ENCODE results near the gene KCNAB1.

Gene KCNAB1

GRCh38 chr3:156463123-156463522 is 342.7 kb downstream of the KCNAB1 start:
- ATAC-seq, result no peak
- no peak overlapping the region for H3K27ac Mint-ChIP-seq

DNA sequence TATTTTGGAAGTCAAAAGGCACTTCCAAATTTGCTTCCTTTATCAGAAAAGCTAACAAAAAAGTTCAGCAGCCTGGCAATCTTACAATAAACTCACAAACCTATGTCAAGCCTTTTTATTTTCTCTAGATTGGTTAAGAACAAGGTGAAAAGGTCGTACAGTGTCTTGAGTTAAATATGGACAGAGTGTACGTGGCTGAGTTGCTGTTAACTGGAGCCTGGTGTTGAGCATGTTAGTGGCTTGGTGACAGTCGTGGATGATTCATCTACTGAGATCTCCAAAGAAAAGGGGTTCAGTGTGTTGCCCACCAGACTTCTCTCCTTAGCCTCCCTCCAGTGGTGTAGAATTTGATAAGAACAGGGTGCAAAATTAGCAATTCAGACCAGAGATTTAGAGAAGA is 344.8 kb downstream of the KCNAB1 start:
- Mint-ChIP-seq H3K9me3 (no peaks in the 10 kb centered on the region), H3K27me3 (no peaks in the 10 kb centered on the region), H3K27ac (no peak overlapping the region), H3K4me1 (no peaks in the 10 kb centered on the region), H3K36me3 (ENCODE audit: low read depth) (no peaks in the 10 kb centered on the region), H3K4me3 (no peak overlapping the region)
- DNase-seq (no peak), ATAC-seq (no peak)

More at GRCh38 chr3:156463123-156463522, 342.7 kb downstream of the KCNAB1 start:
- Mint-ChIP-seq H3K36me3 (ENCODE audit: low read depth) (no peaks in the 10 kb centered on the region), H3K4me3 (no peak overlapping the region), H3K27me3 (no peaks in the 10 kb centered on the region), H3K4me1 (no peaks in the 10 kb centered on the region), H3K9me3 (no peaks in the 10 kb centered on the region)
- DNase-seq, result no peak

GRCh38 chr3:156469456-156469855 is 349.1 kb downstream of the KCNAB1 start:
- DNase-seq (no peak), ATAC-seq (no peak)
- H3K4me3 Mint-ChIP-seq, result no peak overlapping the region
- H3K27me3 Mint-ChIP-seq, result peaks cover 4% of the 10 kb centered on the region
- no peak overlapping the region for H3K27ac Mint-ChIP-seq
- H3K36me3 Mint-ChIP-seq (ENCODE audit: low read depth), result no peaks in the 10 kb centered on the region
- no peaks in the 10 kb centered on the region for H3K4me1 Mint-ChIP-seq
- H3K9me3 Mint-ChIP-seq, result no peaks in the 10 kb centered on the region

DNA sequence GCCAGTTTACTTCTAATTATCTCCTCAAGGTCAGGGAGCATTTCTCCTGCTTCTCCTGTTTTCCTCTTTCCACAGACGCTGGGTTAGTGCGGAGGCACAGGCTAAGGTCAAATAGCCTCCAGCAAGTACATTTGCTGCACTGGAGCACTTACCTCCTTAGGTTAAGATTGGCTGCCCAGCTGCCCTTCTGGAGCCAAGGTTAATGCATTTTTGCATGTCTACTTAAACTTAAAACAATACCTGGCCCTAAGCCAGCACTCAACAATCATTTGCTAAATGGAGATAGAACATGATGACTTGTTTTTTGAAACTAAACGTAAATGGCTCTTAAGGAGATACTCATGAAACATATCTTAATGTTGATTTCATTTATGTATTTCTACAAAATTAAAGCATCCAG is 351.1 kb downstream of the KCNAB1 start:
- Mint-ChIP-seq H3K27ac (no peak overlapping the region), H3K27me3 (peaks cover 10% of the 10 kb centered on the region)
- DNase-seq, result no peak

DNA sequence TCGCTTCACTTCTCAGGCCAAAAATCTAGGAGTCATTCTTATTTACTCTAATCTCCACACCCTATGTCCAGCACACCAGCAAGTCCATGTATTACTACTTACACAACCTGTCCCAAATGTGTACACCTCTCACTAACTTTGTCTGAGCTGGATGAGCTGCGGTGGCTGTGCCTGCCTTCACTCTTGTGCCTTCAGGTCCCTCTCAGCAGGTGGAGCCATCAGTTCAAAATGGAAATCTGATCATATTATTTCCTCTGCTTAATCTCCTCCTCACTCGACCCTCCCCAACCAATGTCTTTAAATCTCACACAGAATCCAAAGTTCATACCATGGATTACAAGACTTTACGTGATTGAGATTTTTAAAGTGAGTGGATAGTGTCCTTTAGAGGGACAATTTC is 351.8 kb downstream of the KCNAB1 start:
- Mint-ChIP-seq H3K36me3 (ENCODE audit: low read depth) (no peaks in the 10 kb centered on the region), H3K9me3 (no peaks in the 10 kb centered on the region), H3K27me3 (peaks cover 10% of the 10 kb centered on the region), H3K4me3 (no peak overlapping the region), H3K4me1 (no peaks in the 10 kb centered on the region), H3K27ac (no peak overlapping the region)
- no peak for ATAC-seq
- DNase-seq, result no peak

More for the DNA sequence above, 351.1 kb downstream of the KCNAB1 start:
- Mint-ChIP-seq H3K9me3 (no peaks in the 10 kb centered on the region), H3K4me3 (no peak overlapping the region), H3K36me3 (ENCODE audit: low read depth) (no peaks in the 10 kb centered on the region), H3K4me1 (no peaks in the 10 kb centered on the region)
- no peak for ATAC-seq

DNA sequence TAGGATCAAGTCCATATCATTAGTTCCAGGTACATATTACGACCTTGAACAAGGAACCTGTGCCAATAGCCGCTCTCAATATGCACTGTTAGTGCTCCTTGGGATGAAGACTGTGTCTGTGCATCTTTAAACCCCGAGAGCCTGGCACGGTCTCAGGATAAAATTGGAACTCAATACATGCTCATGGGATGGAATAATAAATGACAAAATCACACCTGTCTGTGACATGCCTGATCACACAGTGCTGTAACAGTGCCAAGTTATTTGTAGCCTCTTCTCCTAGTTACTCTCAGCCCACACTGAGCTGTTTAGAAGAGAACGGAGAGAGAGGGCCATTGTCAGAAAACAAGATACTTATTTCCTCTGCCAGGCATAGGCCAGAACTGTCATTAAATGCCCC is 352.3 kb downstream of the KCNAB1 start:
- H3K4me1 Mint-ChIP-seq, result no peaks in the 10 kb centered on the region
- H3K27ac Mint-ChIP-seq, result no peak overlapping the region
- ATAC-seq (no peak), DNase-seq (no peak)
- no peaks in the 10 kb centered on the region for H3K9me3 Mint-ChIP-seq
- no peak overlapping the region for H3K4me3 Mint-ChIP-seq
- peaks cover 10% of the 10 kb centered on the region for H3K27me3 Mint-ChIP-seq
- H3K36me3 Mint-ChIP-seq (ENCODE audit: low read depth), result no peaks in the 10 kb centered on the region

DNA sequence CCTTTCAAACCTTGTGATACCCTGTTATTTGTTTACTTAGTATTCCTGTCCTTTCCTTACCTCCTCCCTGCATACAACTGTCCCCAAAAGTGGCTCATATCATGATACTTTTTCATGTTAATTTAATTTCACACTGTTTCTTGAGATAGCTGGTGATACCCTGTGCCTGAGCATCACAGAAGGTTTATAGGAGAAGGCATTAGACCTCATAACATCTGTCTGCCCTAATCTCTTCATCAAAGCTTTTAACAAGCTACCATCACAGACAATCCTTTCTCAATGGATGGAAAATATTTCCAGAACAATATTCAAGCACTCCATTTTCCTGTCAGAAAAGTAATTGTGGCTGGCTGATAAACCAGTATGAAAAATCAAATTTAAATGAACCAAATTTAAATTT is 353.0 kb downstream of the KCNAB1 start:
- no peak overlapping the region for H3K27ac Mint-ChIP-seq
- DNase-seq, result no peak
- H3K4me3 Mint-ChIP-seq, result no peak overlapping the region
- H3K4me1 Mint-ChIP-seq, result no peaks in the 10 kb centered on the region
- H3K36me3 Mint-ChIP-seq (ENCODE audit: low read depth), result no peaks in the 10 kb centered on the region
- H3K9me3 Mint-ChIP-seq, result no peaks in the 10 kb centered on the region
- H3K27me3 Mint-ChIP-seq, result peaks cover 10% of the 10 kb centered on the region
- ATAC-seq, result no peak

- ATAC-seq, result no peak
- Mint-ChIP-seq H3K9me3 (no peaks in the 10 kb centered on the region), H3K36me3 (ENCODE audit: low read depth) (no peaks in the 10 kb centered on the region), H3K4me1 (no peaks in the 10 kb centered on the region), H3K4me3 (no peak overlapping the region), H3K27me3 (peaks cover 10% of the 10 kb centered on the region), H3K27ac (no peak overlapping the region)
- DNase-seq, result no peak
Observed at GRCh38 chr3:156474560-156475389, 354.4 kb downstream of the KCNAB1 start.

GRCh38 chr3:156477323-156477722 is 356.9 kb downstream of the KCNAB1 start:
- Mint-ChIP-seq H3K27ac (no peak overlapping the region), H3K27me3 (peaks cover 6% of the 10 kb centered on the region), H3K9me3 (no peaks in the 10 kb centered on the region), H3K36me3 (ENCODE audit: low read depth) (no peaks in the 10 kb centered on the region), H3K4me1 (peaks cover 7% of the 10 kb centered on the region), H3K4me3 (no peak overlapping the region)
- ATAC-seq (no peak), DNase-seq (no peak)

GRCh38 chr3:156478891-156479290 is 358.5 kb downstream of the KCNAB1 start:
- DNase-seq (no peak), ATAC-seq (no peak)
- H3K36me3 Mint-ChIP-seq (ENCODE audit: low read depth), result no peaks in the 10 kb centered on the region
- H3K27me3 Mint-ChIP-seq, result peaks cover 6% of the 10 kb centered on the region
- no peak overlapping the region for H3K4me3 Mint-ChIP-seq
- H3K27ac Mint-ChIP-seq, result no peak overlapping the region
- H3K9me3 Mint-ChIP-seq, result no peaks in the 10 kb centered on the region
- peaks cover 21% of the 10 kb centered on the region for H3K4me1 Mint-ChIP-seq

GRCh38 chr3:156479604-156480003 is 359.2 kb downstream of the KCNAB1 start:
- no peaks in the 10 kb centered on the region for H3K9me3 Mint-ChIP-seq
- H3K4me1 Mint-ChIP-seq, result peaks cover 28% of the 10 kb centered on the region
- no peak overlapping the region for H3K4me3 Mint-ChIP-seq
- no peak for DNase-seq
- H3K27me3 Mint-ChIP-seq, result peaks cover 6% of the 10 kb centered on the region
- no peak for ATAC-seq
- no peak overlapping the region for H3K27ac Mint-ChIP-seq
- H3K36me3 Mint-ChIP-seq (ENCODE audit: low read depth), result no peaks in the 10 kb centered on the region

DNA sequence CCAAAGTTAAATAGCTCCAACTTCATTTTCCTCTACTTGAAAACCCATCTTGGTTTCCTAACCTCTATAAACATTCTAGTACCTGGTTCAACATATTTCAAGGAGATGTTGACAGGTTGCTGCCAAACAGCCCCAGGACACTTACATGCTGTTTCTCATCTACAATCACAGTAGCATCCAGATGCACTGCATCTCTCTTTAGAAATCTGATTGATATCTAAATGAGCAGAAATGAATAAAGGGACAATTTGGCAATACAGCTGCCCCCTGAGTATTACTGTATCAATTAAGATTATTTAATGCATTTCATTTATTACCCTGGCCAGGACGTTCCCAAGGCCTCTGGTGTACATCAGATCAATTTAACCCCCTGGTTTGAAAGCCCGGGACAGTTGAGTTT is 360.6 kb downstream of the KCNAB1 start:
- Mint-ChIP-seq H3K27ac (no peak overlapping the region), H3K4me3 (no peak overlapping the region), H3K27me3 (peaks cover 2% of the 10 kb centered on the region), H3K9me3 (no peaks in the 10 kb centered on the region), H3K4me1 (peaks cover 39% of the 10 kb centered on the region), H3K36me3 (ENCODE audit: low read depth) (no peaks in the 10 kb centered on the region)
- ATAC-seq, result no peak
- no peak for DNase-seq

- no peaks in the 10 kb centered on the region for H3K9me3 Mint-ChIP-seq
- no peak for ATAC-seq
- H3K27ac Mint-ChIP-seq, result peak overlapping the region; percentile 8
- peaks cover 39% of the 10 kb centered on the region for H3K4me1 Mint-ChIP-seq
- no peaks in the 10 kb centered on the region for H3K27me3 Mint-ChIP-seq
- no peak overlapping the region for H3K4me3 Mint-ChIP-seq
- no peak for DNase-seq
- no peaks in the 10 kb centered on the region for H3K36me3 Mint-ChIP-seq (ENCODE audit: low read depth)
Observed at GRCh38 chr3:156483002-156483401, 362.6 kb downstream of the KCNAB1 start.

DNA sequence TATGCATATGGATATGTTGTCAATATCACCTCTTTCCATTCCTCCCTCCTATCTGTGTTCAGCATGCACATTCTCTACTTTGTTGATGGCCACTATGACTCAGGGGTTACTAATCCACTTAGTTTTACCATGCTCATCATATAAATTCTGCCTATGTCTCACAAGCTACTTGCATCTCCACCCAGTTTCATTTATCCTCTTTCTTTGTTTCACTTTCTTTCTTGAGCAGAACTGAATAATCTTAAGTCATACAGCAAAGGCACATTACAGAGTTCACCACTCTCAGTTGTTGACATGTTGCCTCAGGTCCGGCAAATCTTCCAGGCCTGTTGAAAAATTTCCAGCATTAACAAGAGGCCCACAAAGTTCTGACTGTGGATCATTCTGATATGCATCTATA is 363.0 kb downstream of the KCNAB1 start:
- H3K27ac Mint-ChIP-seq, result peak overlapping the region; percentile 84
- no peaks in the 10 kb centered on the region for H3K9me3 Mint-ChIP-seq
- DNase-seq, result no peak

GRCh38 chr3:156483961-156484787 is 363.8 kb downstream of the KCNAB1 start:
- Mint-ChIP-seq H3K27ac (peak overlapping the region; percentile 84), H3K9me3 (no peaks in the 10 kb centered on the region), H3K27me3 (no peaks in the 10 kb centered on the region), H3K4me1 (peaks cover 39% of the 10 kb centered on the region), H3K36me3 (ENCODE audit: low read depth) (no peaks in the 10 kb centered on the region), H3K4me3 (peak overlapping the region; percentile 75)
- ATAC-seq (peak; percentile 82), DNase-seq (peak; percentile 23)

More for the DNA sequence above, 363.0 kb downstream of the KCNAB1 start:
- H3K36me3 Mint-ChIP-seq (ENCODE audit: low read depth), result no peaks in the 10 kb centered on the region
- ATAC-seq, result peak; percentile 95
- H3K4me3 Mint-ChIP-seq, result peak overlapping the region; percentile 75
- peaks cover 39% of the 10 kb centered on the region for H3K4me1 Mint-ChIP-seq
- H3K27me3 Mint-ChIP-seq, result no peaks in the 10 kb centered on the region

All from activated naive CD8-positive, alpha-beta T cell treated with anti-CD3 and anti-CD28 coated beads, Interleukin-2, amount 50 U/mL, for 24 hours (primary cell).